ENCODE measurements around the gene STK39.

Gene STK39

DNA sequence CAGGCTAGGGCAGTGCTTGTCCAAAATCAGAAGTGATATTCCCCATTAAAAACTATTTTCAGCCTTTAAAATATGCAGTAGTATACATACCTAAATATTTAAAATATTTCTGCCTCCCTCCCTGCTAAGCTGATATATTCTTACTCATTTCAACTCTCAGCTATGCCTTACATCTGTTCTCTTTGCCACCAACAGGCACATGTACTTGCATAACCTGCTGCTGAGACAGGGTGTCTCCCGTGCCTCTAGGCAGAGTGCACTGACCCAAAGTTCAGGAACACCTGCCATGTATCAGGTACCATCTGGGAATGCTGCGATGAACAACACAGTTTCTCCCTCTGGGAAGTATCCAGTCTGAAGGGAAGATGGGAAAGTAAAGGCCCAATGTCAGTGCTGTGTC, 91.7 kb downstream of the STK39 start:
- DNase-seq, result no peak

DNA sequence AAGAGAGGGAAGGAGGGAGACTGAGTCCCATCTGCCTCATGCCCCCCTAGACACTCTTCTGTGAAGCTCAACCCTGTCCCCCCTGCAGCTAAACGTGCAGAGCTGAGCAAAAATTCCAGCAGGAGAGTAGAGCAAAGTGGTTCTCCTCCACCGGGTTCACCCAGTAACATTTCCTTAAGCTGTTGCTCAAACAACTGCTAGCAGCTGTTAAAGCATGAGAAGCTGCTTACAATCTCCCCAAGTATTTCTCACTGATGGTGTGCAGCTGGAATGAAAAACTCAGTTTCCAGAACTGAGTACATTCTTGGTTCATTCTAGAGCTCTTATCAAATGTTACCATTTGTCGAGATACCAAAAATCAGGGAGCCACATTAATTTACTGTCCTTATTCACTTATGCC, 92.3 kb downstream of the STK39 start:
- DNase-seq, result no peak

DNA sequence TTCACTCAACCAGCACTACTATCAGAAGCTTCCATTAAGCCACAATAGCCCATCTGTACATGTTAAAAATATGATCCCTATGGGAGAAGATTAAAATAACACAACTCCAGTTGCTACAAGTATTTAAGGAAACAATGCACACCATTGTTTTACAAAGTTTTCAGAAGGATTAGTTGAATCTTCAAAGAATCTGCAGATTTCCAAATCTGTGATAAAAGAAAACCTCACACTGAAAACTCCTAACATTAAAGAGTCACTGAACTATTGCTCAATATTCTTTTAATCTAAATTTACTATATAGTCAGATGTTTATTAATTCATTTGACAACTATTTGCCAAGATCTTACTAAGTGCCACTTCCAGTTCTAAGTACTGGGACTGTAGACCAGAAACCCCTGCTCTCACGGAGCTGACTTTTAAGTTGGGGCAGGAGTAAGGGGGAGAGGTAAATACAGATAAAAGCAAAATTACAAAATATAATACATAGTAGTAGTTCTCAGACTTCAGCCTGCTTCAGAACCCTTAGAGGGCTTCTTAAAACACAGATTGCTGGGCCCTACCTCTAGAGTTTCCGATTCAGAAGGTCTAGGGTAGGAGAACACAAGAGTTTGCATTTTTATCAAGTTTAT, 94.4 kb downstream of the STK39 start:
- DNase-seq, result no peak

- no peak for DNase-seq
Observed at GRCh38 chr2:168149986-168150385, 97.4 kb downstream of the STK39 start.

GRCh38 chr2:168149150-168149974, 98.0 kb downstream of the STK39 start:
- DNase-seq, result no peak

- DNase-seq, result no peak
Observed at GRCh38 chr2:168147830-168148794, 99.3 kb downstream of the STK39 start.

DNA sequence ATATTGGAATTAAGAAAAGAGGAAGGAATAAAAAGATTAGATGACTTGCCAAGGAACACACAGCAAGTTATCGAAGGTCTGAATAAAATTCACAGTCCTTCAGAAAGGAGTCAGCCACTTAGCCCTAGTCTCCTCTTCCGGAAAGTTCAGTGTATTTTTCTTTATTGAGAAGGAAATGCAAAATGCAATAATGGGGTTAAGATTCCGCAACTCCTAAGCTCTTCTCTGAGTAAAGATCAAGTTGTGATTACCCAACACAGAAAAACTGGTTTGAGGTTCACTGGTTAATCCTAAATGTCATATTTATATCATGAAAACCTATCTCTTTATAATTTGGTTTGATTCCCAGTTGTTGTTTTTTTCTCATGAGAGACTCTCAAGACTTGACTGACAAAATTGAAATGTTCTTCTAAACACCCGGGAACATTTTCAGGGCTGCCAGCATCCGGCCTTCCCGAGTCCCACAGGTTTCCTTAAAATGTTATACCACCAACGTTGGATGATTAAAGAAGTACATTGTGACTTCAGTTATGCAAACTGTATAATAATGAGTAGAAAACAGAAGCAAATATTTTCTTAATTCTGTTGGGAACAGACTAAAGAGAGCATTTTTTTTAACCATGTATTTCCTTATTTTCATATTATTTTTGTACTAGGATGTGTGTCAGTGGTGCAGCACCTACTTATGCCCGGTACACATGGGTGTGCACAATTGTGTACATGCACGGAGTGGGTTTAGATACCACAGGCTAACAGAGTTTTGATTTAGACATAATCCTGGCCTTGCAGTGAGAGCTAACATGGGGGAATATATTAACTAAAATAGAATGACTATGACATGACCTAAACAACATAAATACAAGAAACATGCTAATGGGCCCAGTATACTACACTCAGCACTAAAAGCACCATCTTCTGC, 100.2 kb downstream of the STK39 start:
- no peak for DNase-seq

DNA sequence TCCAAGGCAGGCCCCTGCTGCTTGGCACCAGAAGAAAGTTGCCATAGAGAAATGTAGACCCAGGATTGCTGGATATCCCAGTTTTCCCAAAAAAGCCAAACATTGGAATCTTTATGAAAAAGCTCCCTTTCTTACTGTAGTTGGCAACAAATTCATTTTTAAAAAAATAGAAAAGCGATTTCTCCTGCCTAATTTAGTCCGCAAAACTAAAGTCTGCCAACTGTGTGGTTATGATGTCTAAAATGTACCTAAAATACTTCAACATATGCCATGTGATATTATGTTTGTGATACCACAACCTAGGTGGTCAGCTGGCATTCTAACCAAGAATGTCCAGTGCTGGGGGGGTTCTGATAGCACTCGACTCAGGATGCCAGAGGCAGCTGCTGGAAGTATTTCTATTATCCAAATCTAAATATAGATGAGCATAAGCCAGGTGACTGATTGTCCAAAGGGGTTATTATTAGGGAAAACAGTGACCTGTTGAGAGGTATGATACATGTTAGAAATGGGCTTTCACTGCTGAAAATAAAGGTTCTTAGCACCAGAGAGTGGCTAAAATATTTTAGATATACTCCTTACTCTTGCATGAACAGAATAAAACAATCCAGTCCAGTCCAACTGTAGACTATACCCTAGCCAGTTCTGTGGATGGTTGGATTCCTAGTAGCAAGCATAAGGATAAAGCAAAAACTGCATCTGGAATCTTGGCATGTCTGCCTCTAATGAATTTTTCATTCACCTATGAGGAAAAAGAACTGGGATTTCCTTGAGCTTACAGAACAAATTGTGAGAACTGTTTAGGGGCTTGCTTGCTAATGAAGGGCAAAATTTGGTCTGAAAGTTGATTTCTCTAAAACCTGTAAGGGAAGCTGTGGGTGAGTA, 101.7 kb downstream of the STK39 start:
- no peak for DNase-seq

- DNase-seq, result no peak
Observed at GRCh38 chr2:168145011-168145410, 102.4 kb downstream of the STK39 start.

DNA sequence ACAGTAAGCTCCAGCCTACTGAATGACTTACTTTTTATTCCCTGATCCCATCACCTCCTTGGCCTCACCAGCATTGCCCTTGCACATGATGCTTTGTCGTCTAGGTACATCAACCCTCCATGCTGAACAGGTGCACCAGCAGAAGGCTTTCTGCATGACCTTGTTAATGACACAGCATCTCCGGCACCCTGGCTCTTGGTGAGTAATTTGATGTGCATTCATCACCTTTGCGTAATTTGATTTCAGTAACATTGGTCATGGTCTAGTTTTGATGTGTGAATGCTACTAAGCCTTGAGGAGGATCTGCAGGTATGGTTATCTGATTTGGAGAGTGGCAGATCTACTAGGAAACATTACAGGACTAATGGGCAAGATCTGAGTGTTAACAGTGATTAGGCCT, 103.6 kb downstream of the STK39 start:
- no peak for DNase-seq

- DNase-seq, result no peak
Observed at GRCh38 chr2:168140892-168141291, 106.5 kb downstream of the STK39 start.

- no peak for DNase-seq
Observed at GRCh38 chr2:168139852-168140251, 107.5 kb downstream of the STK39 start.

DNA sequence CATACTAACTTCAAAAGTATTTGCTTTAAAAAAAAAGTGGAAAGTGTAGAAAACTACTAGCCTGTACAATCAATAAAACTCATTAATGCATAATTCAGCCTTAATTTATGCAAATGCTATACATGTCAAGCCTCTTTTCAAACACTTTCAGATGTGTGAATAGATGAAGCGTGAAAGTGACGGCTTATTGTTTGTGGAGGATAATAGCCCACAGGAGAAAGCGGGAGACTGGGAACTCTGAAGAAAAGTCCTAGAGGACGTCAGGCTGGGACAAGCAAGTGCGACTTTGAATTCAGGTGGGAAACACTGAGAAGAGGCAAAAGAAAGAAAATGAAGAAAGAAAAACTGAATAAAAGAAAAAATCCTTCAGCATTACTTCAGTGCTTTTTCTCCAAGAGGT, 108.5 kb downstream of the STK39 start:
- DNase-seq, result no peak

- DNase-seq, result no peak
Observed at GRCh38 chr2:168138374-168138773, 109.0 kb downstream of the STK39 start.

GRCh38 chr2:168137510-168138180, 109.8 kb downstream of the STK39 start:
- no peak for DNase-seq

GRCh38 chr2:168136392-168136977, 110.9 kb downstream of the STK39 start:
- no peak for DNase-seq

GRCh38 chr2:168135630-168136029, 111.8 kb downstream of the STK39 start:
- no peak for DNase-seq

DNA sequence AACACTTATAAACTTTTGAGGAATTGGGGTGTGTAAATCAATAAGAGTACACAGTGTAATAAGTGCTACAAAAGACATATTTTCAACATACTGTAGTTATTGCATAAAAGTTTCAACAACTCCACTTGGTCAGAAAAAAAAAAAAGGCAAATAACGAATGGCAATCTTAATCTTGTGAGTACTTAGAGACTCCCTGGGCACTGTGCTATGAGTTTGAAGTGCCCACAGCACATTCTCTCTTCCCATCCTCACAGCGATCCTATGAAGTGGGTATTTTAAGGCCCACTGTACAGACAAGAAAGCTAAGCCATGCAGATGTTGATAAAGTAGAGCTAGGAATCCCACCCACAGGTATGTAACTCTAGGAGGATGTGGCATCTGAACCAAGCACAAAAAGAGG, 112.3 kb downstream of the STK39 start:
- DNase-seq, result no peak

DNA sequence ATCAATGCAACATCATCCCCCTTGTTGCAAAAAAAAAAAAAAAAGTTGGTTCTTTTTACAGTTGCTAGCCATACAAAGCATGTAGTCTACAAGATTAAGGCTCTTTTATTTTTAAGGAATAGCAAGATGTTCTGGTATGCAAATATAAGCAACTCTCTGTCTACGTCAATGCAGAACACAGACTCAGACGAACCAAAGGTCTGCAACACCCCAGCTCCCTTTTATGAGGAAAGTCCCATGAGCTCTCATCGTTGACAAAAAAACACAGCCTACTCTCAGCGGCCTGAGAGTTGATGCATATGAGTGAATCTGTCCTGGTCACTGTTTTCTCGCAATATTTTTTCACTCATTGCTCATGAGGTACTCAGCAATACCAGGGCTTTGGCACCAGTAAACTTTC, 112.9 kb downstream of the STK39 start:
- no peak for DNase-seq

- no peak for DNase-seq
Observed at GRCh38 chr2:168132389-168132788, 115.0 kb downstream of the STK39 start.
